Globus pallidus (tissue), 1 donor: ENCODE measurements around the gene PRAMEF9.
"Not testable (repeated sequence)": the region's sequence is repeated elsewhere in the genome, so short reads cannot be mapped to it uniquely, and the experiment has no call there.

Experiments
- DNase-seq: peaks from one replicate; pipeline ENCODE4 v3.0.0-alpha.2; 2015; ENCODE audit warnings: low spot score

PRAMEF9 gene

GRCh38 chr1:13171548-13171947 lies at the start of gene PRAMEF9:
Gene PRAMEF9 (plus strand): TSS chr1:13171848. CDS start chr1:13175281, 3,433 bp downstream.
- not testable (repeated sequence) for DNase-seq

GRCh38 chr1:13155909-13156308 lies 15.7 kb upstream of the PRAMEF9 start, which contains the start of gene PRAMEF26:
Gene PRAMEF26 (minus strand): TSS chr1:13156009. CDS start chr1:13153095, 2,914 bp downstream.
- not testable (repeated sequence) for DNase-seq

DNA sequence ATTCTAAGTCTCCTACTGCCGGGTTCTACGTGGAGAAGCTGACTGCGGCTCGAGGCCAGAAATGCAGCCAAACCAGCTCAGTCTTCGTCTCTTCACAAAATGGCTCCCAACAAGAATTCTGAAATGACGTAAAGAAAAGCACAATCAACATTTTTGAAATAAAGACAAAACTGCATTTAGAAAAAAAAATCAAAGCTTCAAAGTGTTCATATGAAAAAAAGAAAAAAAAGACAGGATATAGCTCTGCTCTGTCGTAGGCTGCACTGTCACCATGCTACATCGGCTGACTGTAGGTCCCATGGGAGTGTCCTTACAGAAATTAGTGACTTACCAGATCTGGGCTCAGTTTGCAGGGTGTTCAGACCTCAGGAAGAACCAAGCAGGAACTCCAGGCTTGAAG lies 6.1 kb upstream of the PRAMEF9 start, which contains the start of gene HNRNPCL4:
Gene HNRNPCL4, minus strand, starts transcription at position 101 of the 400 bp plus-strand sequence. CDS start 164 bp downstream, outside the sequence.
- DNase-seq: not testable (repeated sequence)

GRCh38 chr1:13201309-13201708 lies 29.7 kb downstream of the PRAMEF9 start, which contains the start of gene PRAMEF13:
Gene PRAMEF13 (minus strand): TSS chr1:13201409. CDS start chr1:13199589, 1,820 bp downstream.
- DNase-seq: not testable (repeated sequence)

DNA sequence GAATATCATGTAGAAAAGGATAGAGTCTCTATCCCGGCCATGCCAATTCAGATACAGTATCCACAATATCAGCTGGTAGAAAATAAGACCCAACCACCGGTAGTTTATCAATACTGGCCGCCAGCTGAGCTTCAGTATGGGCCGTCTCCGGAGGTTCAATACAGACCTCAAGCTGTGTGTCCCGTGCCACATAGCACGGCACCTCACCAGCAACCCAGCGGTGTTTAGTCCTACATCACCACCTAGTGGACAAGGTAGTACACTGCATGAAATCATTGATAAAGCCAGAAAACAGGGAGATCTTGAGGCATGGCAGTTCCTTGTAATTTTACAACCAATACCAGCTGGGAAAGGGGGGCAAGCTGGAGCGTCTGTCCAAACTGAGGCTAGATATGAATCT lies 37.1 kb downstream of the PRAMEF9 start:
- not testable (repeated sequence) for DNase-seq

DNA sequence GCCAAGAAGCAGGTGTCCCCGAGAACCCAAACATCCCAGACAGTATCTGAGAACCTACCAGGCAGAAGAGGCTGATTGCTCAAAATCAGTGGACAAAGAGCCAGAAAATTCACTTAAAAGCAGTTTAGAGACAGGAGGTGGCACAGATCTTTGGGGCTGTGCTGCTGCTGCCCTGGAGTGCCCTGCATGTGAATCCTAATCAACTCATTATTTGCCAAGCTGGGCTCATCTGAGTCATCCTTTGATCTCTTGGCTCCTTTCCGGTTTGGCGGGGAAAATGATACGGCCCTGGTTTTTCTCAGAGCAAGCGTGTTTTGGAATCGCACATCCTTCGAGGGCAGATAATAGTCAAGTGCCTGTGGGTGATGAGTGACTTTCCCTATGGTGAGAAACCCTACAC lies 45.0 kb downstream of the PRAMEF9 start:
- not testable (repeated sequence) for DNase-seq

GRCh38 chr1:13219203-13219602 lies 47.6 kb downstream of the PRAMEF9 start:
- DNase-seq: not testable (repeated sequence)

- DNase-seq: not testable (repeated sequence)
Observed at GRCh38 chr1:13222788-13223187, 51.1 kb downstream of the PRAMEF9 start.

GRCh38 chr1:13224480-13225060 lies 52.9 kb downstream of the PRAMEF9 start:
- no peak for DNase-seq

- not testable (repeated sequence) for DNase-seq
Observed at GRCh38 chr1:13225675-13226204, 54.1 kb downstream of the PRAMEF9 start, which contains the start of gene PRAMEF18. Gene PRAMEF18 (minus strand): TSS chr1:13226154. CDS start chr1:13226106, 48 bp downstream.

DNA sequence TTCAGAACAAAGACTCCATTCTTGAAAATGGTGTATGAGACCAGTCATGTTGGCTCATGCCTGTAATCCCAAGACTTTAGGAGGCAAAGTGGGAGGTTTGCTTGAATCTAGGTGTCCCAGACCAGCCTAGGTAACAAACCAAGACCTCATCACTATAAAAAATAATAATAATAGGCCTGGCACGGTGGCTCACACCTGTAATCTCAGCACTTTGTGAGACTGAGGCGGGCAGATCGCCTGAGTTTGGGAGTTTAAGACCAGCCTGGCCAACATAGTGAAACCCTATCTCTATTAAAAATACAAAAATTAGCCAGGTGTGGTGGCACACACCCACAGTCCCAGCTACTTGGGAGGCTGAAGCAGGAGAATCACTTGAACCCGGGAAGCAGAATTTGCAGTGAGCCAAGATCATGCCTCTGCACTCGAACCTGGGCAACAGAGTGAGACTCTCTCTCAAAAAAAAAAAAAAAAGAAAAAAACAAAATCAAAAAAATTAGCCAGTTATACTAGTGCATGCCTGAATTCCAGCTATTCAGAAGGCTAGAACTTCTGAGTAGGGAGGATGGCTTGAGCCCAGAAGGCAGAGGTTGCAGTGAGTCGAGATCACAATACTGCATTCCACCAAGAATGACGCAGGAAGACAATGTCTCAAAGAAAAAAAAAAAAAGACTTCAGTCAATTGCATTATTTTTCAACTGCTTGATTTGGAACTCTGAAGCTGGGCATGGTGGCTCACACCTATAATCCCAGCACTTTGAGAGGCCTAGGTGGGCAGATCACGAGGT lies 55.8 kb downstream of the PRAMEF9 start:
- DNase-seq: not testable (repeated sequence)

DNA sequence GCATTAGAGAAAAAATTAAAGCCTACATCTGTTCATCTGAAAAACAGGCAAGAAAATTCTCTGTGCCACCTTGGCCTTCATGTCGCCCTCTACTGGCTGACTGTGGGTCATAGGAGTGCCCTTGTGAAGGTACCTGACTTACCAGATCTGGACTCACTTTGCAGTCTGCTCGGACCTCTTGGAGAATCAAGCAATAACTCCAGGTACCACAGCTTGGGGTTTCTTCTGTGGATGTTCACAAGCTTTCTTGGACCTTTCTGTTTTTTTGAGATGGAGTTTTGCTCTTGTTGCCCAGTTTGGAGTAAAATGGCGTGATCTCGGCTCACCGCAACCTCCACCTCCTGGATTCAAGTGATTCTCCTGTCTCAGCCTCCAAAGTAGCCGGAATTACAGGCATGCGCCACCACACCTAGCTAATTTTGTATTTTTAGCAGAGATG lies 56.7 kb downstream of the PRAMEF9 start:
- no peak for DNase-seq
